ENCODE results near the gene TMEM179B.
"Not testable (repeated sequence)": the region's sequence is repeated elsewhere in the genome, so short reads cannot be mapped to it uniquely, and the experiment has no call there.

Gene TMEM179B

DNA sequence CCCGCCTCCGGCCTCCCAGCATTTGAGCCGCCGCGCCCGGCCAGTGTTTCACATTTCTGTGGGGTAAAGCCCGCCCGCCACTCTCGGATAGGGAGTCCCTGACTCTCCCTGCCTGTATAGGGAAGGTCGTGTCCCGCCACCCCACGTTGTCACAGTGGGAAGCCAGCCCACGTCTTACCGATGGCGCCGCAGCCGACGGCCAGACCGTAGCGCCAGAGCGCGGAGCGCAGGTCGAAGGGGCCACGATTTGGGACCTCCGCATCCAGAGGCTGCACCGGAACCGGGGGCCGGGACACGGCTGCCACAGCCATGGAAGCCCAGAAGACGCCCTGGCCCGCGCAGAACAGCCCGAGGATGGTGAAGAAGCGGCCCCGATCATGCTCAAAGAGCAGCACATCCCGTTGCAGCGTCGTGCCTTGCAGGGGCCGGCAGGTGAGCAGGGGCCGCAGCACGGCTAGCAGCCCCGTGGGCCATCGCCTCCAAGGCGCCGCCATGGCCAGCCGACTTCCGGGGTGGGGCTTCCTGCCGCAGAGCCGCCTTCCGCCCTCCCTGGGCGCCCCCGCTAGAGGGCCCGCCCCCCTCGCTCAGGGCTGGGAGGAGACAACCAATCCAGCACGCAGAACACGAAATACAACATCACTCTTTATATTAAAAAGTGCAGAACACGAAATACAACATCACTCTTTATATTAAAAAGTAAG lies 4.4 kb downstream of the TMEM179B start, which contains the start of gene TMEM223:
TSS of gene TMEM223 (minus strand) at position 506 of the 701 bp plus-strand sequence. CDS start at position 494, 12 bp downstream.
- DNase-seq = peak; percentile 80

DNA sequence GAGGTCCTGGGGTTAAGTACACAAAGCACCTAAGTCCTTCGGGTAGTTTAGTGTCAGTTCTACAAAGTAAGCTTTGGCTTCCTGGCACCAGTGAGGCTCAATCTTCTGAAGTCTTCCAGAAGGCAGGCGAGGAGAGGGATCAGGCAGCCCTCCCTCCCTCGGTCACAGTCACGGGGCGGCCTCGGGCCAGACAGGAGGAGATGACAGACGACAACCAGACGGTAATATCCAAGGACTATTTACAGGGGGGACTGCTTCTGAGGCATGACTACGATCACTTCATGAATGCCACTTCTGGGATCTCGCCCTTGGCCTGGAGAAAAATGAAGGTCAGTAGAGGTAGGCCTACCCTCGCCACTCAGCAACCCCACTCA lies 5.0 kb downstream of the TMEM179B start:
- no peak for DNase-seq

DNA sequence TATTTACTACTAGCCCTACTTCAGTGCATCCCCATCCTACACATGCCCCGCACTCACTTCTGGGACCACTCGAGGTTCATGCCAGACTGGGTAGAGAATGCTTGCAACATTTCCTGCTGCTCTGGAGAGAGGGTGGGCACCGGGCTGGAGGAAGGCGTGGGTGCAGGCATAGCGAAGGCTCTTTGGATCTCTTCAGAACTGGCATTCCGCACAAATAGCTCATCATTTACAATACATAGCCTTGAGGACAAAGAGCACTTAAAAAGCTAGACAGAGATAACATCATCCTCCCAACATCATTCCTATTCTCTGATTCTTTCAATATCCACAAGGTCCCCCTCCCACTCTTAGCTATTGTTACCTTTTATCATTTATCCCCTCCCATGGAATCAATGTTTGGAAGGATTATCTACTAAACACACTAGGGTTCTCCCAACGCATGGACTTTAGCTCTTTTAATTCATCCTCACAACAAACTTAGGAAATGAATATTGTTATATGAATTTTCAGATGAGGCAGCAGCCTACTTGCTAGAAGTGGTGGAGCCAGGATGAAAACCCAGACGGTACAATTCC lies 7.1 kb downstream of the TMEM179B start:
- DNase-seq = no peak

DNA sequence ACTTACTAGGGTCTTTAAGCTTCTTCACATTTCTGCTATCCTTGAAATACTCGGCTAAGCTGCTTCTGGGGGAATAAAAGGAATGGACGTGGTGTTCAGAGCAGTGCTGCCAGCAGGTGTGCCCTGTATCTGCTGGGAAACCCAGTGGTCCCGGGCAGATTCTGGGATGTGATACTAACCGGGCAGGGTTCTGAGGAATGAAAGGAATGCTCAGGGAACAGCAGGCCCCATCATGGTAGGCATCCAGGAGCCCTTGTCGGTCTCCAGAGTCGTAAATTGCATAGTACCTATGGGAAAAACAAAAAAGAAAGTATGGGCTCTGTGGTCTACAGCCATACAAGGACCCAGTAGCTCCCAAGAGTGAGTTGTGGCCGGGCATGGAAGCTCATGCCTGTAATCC lies 9.1 kb downstream of the TMEM179B start:
- DNase-seq = no peak

DNA sequence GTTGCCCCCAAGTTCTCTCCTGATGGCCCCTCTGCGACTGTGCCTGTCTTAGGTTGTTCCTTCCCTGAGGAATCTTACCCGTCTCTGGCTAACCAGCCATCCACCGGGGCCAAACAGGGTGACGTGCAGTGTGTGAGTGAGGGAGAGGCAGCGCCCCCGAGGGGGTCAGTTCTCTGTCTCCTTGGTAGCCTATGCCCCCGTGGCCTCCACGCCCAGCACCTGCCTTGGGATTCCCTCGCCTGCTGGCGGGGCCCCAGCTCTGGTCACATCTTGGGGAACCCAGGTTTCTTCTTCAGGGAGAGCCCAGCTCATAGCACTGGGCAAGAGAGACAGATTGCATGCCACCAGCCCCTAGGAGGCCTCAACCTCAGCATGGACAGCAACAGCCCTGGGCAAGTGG lies 12.3 kb downstream of the TMEM179B start:
- DNase-seq = no peak

DNA sequence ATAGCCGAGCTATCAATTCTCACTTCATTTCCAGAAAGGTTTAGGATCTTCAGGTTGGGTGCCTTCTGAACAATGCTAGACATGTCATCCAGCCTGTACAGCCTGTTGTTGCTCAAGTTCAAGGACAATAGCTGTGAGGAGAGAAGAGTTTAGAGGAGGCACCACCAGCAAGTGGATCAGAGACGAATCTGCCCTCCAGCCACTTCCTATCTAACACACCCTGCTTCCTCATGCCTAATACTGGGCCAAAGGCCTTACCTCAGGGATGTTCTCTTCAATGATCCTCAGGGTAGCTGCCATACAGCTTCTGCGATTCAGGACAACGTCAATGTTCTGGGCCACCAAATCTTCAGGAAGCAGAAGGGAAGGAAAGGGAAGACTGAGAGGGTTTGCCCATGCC lies 13.9 kb downstream of the TMEM179B start:
- DNase-seq = no peak

DNA sequence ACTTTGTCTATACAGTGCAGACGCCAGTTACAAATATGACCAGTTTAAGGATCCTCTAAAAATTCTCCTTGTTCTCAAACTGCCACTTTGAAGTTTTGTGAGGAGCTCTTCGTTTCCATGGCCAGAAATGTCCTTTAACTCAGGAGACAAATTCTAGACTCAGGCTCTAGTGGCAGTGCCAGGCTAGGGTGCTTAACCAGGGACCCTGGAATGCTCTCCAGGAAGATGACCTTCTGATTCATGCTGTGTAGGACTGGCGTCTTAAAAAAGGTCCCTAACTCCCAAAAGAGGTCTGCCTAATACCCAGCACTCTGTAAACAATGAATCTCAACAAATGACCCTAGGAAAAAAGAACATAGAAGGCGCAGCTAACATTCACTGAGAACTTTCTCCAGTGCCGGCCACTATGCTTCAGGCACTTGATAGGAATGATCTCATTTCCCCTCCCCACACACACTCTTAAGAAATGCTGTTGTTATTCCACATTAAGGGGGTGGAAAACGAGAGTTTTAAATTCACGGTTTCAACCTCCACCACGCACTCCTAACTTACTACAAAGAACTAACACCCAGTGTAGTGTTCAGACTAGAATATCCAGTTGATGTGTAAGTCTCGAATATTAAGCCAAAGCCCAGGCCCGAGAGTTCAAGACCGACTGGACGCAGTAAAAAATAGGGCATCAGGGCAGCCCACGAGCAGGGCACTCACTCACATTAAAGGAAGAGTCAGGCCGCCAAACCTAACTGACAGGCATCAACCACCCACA lies 17.3 kb downstream of the TMEM179B start:
- no peak for DNase-seq

DNA sequence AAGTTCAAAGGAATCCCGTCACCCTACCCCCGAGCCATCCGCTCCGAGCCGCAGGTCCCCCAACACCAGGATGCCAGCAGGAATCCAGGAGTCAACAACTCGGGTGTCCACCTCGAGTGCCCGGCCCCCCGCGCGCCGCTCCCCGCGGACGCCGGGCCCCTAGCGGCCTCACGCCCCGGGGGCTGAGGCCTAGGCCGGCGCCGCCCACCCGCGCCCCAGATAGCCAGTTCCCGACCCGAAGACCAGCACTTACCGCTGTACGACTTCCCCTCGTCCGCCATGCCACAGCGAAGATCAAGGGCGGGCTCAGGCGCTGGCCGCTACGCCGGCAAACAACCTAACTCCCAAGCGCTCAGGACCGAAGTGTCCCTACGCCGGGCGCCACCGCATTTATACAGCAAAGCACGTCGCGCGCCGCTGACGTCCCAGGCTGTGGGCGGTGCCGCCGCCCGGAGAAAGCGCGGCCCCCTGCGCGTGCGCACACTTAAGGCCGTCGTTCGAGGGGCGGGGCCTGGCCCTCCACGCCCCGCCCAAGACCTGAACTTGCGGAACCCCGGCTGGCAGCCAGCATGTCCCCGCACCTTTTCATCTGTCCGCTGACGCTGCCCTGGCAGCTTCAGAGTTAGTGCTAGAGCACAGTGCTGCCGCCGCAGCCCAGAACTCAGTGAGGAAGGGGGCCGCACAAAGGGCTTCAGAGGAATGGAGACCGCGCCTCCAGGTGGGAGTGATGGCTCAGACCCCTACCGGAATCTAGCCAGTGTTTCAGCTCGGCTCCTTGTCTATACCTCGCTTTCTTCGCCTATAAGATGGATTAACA lies 18.1 kb downstream of the TMEM179B start, which contains the start of gene NXF1:
TSS of gene NXF1 (minus strand) at position 365 of the 817 bp plus-strand sequence. CDS start at position 281, 84 bp downstream.
- DNase-seq = peak; percentile 95

DNA sequence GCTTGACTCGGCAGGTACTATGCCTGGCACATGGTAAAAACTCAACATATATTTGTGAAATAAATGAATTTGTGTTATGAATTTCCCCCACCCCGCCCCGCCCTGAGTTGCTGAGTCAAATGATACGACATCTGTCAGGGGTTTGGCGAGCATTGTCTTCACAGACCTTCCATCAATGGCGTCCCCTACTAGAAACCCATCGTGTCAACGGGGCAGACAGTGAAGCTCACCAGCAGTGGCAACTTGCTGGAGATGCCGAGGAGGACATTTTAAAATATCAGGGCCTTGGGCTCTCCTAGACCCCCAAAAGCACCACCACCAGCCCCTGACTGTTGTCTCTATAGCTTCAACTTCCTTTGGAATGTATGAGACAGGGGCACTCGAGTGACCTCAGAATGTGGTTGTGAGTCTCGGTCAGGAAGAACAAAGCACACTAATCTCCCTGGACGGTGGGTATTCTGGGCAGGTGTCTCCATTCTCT lies 18.8 kb downstream of the TMEM179B start:
- peak; percentile 33 for DNase-seq

DNA sequence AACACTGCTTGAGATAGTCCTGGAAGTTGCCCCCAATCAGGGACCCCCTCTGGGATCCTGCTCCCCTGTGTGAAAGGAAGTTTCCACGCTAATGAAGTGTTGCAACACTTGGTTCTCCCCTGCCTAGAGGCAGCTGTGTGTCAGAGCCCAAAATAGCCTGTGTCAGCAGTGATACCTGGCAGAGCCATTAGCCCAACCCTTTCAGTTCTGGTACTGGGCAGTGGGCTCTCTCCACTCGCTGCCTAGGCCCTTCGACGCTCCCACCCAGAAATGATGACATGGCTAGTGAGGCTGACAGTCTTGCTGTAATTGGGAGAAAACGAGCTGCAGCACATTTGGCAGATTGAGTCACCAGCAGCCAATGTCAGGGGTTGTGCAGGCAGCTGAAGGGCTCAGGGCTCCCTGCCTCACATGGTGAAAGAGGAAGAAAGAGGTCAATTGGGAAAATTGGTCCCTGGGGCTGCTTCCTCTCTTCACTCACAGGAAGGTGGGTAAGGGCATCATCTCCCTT lies 19.5 kb downstream of the TMEM179B start:
- no peak for DNase-seq

DNA sequence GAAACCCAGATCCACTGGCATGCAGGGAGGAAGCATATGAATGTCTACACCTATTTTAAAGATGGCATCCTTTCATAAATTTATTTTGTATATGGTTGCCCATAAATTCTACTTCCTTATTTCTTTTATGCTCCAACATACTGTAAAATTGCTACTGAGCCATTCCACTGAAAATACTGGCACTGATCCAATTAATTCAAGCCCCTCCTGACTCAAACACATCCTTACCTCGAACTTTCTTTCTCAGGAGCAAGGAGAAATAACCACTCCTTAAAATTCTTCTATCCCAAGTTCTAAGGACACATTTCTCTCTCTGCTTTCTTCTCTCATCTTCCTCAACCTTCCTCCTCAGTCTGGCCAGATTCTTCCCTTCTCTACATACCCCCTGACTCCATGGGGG lies 23.5 kb downstream of the TMEM179B start:
- no peak for DNase-seq

DNA sequence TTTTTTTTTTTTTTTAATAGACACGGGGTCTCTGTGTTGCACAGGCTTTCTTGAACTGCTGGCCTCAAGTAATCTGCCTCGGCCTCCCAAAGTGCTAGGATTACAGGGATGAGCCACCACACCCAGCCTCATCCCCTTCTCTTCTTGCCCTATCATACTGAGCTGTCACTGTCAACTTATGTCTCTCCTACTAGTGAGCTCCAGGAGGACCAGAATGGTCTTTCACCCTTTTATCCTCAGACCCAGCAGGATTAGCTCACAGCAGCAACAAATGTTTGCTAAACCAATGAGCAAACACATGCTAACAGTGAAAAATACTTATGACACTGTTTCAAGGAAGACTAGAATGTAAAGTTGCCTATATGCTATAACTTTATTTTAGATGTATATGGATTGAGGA lies 24.5 kb downstream of the TMEM179B start:
- DNase-seq = no peak

DNA sequence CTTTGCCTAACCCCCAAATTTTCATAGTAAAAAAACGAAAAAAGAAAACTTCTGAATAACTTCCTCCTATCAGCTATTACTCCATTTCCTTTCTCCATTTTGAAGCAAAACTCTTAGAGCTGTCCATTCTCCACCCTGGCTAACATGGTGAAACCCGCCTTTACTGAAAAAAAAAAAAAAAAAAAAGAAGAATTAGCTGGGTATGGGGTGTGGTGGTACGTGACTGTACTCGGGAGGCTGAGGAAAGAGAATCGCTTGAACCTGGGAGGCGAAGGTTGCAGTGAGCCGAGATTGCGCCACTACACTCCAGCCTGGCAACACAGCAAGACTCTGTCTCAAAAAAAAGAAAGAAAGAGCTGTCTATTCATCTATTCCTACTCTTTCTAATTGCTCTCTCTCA lies 29.4 kb downstream of the TMEM179B start:
- no peak for DNase-seq

DNA sequence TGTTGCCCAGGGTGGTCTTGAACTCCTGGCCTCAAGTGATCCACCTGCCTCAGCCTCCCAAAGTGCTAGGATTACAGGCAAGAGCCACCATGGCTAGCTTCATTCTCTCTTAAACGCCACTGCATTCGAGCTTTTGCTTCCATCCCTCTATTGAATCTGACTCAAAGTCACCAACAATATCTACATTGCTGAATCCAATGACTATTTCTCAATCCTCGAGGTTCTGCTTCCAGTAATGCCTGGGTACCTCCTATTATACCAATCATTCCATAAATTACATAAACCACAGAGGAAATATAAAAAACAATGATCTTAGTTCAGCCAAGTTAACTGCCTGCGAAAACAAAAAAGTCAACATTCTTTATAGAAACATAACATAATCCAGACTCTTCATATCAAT lies 29.9 kb downstream of the TMEM179B start:
- no peak for DNase-seq

DNA sequence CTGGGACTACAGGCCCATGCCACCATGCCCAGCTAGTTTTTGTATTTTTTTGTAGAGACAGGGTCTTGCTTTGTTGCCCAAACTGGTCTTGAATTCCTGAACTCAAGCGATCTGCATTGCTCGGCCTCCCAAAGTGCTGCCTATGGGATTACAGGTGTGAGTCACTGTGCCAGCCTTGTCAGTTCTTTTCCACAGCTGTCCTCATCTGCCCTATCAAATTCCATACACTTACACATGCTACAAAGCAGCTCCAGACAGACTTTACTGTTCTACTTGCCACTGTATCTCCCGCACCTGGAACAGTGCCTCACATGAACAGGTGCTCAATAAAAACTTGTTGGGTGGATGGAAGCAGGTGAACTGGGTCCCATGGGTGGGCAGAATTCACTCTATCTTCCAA lies 36.5 kb downstream of the TMEM179B start:
- DNase-seq = no peak

DNA sequence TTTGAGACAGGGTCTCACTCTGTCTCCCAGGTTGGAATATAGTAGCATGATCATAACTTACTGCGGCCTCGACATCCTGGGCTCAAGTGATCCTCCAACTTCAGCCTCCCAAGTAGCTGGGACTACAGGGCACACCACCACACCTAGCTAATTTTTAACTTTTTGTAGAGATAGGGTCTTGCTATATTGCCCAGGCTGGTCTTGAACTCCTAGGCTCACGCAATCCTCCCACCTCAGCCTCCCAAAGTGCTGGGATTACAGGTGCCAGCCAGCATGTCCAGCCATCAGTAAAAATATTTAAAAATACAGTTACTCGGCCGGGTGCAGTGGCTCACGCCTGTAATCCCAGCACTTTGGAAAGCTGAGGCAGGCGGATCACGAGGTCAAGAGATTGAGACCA lies 40.9 kb downstream of the TMEM179B start:
- DNase-seq = not testable (repeated sequence)

DNA sequence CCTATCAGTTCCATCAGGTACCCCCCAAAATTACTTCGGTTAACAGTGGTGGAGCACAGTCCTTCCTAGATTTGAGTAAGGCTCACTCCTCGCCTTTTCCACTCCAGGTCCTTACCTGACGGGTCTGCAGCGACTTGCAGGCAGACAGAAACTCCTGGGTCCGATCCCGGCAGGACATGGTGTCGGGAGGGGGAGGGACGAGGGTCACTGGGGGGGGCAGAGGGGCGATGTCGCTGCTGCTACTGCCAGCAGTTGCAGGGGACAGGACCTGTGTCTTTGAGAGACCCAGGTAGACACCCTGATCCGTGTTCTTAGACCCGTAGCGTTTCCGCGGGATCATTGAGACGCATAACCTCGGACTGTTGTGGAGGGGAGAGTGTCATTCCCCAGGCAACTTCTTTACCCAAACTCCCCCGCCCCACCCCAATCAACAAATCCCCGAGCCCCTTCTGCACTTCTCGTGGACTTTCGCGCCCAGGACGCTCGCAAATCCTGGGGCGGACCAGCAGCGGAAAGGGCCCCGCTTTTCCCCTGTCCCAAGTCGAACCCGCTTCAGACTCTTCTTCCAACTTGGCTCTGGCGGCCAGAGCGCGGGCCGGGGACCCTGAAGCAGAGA lies 43.8 kb downstream of the TMEM179B start:
- no peak for DNase-seq

DNA sequence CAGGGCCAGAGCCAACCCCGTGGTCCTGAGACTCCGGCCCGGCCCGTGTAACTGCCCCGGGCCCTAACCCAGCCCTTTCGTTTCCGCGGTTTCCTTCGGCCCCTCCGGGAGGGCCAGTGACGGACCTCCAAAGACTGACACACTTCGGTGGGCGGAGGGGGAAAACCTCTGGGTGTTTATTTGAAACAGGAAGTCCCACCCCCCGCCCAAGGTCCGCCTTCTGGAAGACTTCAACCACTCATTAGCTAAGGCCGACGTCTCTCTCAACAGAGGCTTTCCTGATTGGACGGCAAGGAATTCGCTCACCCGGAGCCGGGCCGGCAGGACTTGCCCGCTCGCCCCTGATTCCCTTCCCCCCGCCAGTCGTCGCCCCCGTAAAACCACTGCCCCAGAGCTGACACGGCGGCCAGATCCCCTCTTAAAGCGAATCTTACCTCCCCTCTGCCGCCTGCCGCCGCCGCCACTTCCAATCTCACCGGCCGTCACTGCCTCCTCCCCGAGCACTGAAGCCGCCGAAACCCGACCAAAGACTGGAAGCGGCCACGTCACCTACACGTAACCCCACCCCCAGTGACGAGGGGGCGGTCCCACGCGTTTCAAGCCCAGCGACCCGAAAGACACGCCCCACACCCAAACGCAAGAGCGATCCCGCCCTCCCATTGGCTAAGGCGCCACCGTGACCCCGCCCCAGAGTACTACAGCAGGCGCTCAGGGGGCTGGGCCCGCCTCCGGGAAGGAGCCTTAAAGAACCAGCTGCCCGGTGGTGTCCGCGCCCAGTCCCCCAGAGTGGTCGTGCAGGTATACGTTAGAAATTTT lies 44.5 kb downstream of the TMEM179B start, which contains the start of gene STX5:
TSS of gene STX5 (minus strand) at position 532 of the 816 bp plus-strand sequence. CDS start 808 bp downstream, outside the sequence.
- DNase-seq = peak; percentile 99

DNA sequence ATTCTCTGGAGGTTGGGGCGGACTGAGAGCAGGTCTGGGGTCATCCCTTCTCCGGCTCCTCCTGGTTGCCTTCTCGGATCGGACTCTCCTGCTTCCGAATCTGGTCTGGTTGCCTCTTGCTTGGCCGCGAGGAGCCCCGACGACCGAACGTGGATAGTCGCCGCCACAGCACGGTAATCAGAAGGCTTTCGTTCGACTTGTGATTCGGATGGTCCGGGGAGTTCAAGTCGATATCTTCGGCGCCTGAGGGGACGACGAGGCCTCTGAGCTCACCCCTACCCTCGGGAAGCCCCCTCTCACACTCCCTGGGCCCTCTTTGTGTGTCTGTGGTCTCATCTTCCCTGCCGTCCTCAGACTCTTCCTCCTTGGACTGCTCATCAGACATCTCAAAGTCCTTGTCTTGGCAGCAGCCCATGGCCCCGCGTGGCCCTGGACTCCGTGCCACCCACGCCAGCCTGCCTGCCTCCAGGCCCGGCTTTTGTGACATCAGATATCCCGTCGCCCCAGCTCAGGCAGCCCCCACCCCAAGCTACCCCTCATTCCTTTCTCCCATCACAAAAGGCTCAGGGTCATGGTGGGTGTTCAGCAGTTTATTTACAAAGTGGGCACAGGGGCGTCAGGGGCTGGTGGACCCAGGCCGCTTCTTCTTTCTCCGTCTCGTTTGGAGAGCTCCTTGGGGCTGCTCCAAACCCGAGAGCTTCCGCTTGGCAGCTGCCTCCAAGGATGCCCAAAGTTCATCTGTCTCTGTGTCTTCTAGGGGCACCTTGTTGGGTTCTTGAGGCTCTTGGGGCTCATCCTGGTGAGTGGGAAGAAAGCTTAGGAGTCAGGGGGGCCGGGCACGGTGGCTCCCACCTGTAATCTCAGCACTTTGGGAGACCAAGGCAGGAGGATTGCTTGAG lies 45.4 kb downstream of the TMEM179B start, which contains the start of gene TEX54:
TSS of gene TEX54 (minus strand) at position 506 of the 899 bp plus-strand sequence.
- peak; percentile 37 for DNase-seq

DNA sequence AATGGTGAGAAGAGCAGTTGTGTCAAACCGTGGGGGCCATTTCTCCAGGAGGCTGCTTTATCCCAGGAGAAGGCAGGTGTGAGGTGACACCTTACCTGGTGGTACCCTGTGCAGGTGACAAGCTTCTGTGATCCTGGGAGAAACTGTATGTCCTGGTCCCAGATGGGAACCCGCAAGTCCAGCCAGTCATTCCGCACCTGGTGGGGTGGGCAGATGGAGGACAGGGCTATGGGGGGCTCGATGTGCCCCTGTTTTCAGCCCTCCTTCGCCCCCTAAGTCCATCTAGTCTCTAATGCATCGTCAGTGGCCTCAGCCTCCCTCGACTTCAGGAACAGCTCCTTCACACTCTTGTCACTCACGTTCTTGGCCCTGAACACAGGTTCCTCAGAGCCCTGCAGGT lies 48.1 kb downstream of the TMEM179B start:
- no peak for DNase-seq
